Epidermal melanocyte (primary cell): ENCODE data around the gene SLC35E4.
"Not testable (repeated sequence)": the region's sequence is repeated elsewhere in the genome, so short reads cannot be mapped to it uniquely, and the experiment has no call there.

Source experiments
- DNase-seq: peaks from one replicate; pipeline ENCODE4 v3.0.0; 2011; ENCODE audit warnings: low spot score; ENCODE audit not compliant: insufficient read length

Gene SLC35E4

DNA sequence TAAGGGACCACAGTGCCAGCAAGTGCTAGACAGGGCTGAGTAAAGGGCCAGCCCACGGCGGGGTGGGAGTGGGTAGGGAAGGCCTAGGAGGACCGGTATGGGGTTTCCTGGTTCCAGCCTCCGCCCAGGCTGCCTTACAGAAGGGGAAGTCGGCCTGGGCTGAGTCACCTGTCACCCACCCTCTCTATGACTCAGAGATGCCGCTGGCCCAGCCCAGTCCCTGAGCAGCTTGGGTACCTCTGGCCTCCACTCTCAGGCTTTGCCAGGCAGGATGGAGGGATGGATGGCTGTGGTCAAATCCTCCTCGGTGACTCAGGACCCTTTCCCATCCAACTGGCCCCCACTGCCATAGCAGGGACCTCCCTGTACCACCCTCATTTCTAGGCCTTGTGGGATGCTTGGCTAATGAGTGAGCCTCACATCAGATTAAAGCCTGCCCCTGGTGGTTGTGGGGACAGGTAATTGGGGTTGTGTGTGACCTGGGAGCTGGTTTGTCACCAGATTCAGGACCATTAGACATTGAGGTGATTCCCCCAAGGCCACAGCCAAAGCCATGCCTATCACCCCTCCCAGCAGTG lies 13.9 kb downstream of the SLC35E4 start:
- no peak for DNase-seq

DNA sequence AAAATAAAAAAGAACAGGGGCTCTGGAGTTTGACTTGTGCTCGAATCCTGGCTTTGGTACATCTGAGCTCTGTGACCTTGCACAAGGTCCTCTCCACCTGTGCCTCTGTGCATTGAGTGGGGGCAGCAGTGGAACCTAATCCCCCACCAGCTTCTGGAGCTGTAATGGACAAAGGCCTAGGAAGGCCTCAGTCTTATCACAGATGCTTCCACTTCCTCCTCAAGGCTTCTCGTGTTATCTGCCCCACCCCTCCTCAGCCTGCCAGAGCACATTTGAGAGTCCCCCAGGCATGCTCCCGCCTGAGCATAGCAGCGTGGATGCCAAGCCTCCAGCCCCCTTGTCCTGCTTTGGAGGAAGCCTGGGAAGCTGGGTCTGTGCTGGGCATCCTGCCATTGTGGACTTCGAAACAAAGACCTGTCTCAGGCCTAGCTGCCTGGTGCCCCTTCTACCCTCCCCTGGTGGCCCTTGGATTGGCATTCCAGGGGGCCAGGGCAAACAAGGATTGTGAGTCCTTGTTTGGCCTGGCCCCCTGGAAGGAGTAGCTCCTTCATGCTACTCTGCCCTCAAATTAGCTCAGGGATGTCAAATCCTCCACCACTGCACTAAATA lies 15.0 kb downstream of the SLC35E4 start:
- DNase-seq, result no peak

DNA sequence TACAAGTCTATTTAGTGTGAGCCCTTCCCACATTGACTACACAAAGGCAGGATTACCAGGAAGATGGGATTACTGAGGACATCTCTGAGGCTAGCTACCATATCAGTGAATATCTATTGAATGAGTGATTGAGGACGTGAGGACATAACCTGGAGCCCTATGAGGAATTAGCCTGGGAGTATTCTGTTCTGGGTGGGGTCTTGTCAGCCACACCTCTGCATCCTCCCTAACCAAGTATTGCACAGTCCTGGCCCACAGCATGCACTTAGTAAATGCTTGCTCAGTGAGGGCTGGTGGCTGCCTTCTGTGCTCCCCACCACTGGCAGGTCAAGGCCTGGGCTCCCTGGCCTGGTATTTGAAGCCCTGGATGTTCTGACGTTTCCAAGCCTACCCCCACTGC lies 17.3 kb downstream of the SLC35E4 start:
- no peak for DNase-seq

DNA sequence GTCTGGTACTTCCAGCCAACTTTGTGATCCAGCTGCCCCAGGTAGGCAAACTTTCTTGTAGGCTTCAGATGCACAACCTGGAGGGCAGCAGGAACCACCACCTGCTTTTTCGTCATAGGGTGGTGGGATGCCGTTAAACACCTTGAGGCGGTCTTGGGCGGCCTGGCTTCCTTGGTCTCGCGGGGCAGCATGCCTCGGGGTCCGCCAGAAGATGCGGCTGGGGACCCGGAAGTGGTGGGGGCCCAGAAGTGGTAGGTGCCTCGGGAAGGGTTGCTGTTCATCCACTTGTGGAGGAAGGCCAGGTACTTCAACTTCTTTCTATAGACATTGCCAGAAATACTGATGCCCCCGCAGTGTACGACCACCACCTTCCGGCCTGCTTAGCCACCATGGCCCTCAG lies 18.8 kb downstream of the SLC35E4 start:
- no peak for DNase-seq

DNA sequence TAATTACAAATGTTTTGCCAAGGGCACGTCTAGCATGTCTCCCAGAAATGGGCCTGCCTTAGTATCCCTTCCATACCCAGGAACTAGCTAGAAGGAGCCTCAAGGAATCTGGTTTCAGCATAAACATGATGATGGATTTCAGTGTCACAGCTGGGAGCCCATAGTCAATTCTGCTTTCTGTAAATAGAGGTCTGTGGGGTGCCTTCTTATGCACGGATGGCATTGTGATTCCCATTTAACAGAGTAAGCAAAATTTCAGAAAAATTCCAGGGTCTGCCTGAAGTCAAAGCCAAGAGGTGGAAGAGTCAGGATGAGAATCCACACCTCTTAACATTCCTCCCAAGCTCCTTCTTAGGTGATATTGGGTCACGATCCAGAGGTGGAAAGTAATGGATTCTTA lies 20.0 kb downstream of the SLC35E4 start:
- no peak for DNase-seq

DNA sequence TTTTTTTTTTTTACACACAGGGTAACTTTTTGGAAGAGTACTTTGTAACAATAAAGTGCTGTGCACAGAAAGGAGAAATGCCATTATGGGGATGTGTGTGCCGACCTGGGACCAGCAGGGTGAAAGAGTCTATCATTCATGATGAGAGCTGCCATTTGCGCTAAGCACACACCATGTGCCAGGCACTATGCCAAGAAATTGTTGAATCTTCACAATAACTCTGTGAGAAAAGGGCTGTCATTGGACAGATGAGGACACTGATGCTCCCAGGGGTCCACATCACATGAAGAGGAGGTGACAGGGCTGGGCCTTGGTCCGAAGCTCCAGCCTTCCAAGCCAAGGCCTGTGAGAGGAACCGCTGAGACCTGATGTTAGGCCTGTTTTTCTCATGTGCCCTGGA lies 26.5 kb downstream of the SLC35E4 start:
- no peak for DNase-seq

DNA sequence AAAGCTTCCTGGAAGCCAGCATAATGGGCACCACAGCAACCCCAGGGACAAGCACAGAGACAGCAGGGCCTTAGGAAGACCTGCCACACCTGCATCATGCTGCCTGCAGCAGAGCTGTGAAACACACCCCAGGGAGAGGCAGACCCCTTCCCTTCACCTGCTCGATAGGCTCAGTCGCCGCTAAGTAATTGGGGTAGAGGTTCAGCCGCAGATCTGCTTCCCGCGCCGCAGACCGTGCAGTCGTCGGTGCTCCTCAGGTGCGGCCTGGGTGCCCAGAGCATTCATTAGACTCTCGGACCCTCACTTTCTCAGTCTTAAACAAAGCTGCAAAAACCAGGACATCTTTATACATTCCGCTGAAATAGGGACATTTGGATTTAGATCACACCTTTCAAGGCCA lies 29.2 kb downstream of the SLC35E4 start:
- no peak for DNase-seq

DNA sequence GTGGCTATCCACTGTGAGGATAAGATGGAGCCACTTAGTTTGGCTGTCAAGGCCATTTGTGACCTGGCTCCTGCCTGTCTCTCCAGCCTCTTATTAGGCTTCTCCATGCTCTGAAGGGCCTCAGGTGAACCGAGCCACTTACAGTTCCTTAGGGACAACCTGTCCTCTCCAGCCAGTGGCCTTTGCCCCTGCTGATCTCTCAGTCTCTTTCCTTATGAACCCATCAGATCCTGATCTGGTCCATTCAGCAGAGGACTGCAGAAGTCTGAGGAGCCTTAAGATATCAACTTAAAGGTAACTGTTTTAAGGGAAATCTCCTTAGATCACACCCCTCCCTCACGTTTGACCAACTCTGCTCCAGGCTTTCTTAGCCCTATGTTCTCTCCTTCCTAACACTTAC lies 29.7 kb downstream of the SLC35E4 start:
- DNase-seq, result no peak

DNA sequence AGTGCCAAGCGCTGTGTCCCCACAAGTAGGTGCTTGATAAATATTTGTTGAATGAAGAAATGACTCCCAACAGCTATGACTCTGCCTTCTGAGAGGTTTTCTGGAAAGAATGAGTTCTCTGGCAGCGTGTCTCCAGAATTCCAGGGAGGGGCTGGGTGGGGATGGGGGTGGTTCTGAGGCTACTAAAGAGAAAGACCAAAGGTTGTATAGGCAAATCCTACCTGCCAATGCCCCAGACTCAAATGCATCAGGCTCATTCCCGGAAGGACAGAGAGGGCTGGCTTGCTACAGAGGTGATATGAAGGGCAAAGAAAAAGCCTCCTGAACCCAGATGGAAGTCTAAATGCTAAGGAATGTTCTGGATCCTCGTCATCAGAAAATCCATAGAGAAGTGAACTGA lies 30.2 kb downstream of the SLC35E4 start:
- no peak for DNase-seq

DNA sequence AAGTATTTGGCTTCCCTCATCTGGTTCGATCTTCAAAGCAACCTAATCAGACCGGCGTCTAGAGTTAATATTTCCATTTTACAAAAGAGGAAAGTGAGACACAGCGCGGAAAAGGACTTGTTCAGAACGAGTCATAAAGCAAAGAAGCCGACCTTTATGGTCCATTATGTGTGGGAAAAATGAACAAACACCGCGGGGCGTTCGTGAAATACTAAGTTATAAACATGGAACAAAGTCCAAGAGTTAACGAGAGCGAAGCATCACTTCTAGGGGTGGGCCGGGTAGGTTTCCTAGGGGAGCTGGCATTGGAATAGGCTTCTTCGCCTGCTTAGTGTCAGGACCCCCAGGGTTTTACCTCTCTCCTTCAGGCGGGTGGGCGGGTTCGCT lies 31.5 kb downstream of the SLC35E4 start:
- no peak for DNase-seq

DNA sequence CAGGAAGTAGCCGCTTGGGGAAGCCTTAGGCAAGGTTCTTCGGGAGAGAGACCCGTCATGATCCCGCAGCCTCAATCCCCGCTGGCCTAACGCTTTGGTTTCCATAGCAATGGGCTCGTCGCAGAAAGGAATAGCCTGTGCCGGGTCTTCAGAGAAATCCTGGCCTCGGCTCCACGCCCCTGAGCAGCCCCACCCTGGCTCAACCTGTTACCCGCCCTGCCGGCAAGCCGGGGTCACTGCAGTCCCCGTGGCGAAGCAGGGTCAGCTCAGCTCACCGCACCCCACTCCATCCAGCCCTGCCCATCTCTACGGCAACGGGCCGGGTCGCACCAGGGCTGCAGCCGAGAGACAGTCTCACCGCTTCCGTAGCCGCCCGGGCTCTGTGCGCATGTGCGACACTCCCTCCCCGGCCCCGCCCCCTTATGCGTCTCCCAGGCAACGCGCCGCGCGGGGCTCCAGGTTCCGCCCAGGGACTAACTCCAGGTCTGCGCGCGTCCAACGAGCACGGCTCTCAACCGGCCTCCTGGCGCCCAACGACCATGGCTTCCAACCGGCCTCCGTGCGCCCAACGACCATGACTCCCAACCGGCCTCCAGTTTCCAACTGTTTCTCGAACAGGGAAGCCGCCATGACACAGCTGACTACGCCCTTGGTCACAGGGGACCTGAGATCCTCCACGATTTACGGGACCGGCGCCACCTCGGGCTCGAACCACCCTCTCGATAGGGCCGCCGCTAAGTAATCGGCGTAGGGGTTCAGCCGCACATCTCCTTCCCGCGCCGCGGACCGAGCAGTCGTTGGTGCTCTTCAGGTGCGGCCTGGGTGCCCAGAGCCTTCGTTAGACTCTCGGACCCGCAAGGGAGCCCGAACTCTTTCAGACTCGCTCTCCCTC lies 32.2 kb downstream of the SLC35E4 start, which contains the start of gene DUSP18:
DUSP18 (minus strand) TSS at position 382 of the 892 bp plus-strand sequence. CDS start 3,872 bp downstream, outside the sequence.
- peak; percentile 96 for DNase-seq

DNA sequence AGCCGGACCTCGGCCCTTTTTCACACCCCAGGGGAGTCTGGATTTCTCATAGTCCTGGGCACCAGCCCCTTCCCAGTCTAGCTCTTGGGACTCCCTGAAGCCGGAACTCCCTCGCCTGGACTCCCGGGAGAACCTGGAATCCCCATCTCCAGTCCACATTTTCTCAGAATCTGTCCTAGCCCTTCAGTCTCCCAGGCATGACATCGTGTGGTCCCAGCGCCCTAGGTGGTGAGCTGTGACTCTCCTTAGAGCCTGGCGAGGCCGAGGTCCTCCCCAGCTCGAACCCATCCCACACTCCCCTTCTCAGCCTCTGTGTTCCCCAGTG lies 32.8 kb downstream of the SLC35E4 start:
- no peak for DNase-seq

DNA sequence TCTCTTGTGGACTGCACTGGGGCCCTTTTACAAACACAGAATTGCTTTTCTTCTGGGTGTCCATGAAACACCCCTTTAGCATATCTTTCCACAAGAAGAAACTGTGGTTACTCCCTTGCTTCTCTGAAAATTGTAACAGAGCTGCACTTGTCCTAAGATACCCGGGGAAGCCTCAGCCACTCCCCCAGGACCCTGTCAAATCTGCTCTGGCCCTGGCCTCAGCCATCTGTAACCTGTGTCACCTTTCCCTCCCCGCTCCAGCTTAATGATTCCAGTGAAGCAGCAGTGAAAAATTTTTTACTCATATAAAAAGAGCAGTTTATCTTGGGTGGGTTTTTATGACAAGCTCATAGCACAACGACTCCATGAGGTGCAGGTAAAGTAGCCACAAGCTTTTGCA lies 35.5 kb downstream of the SLC35E4 start:
- no peak for DNase-seq

DNA sequence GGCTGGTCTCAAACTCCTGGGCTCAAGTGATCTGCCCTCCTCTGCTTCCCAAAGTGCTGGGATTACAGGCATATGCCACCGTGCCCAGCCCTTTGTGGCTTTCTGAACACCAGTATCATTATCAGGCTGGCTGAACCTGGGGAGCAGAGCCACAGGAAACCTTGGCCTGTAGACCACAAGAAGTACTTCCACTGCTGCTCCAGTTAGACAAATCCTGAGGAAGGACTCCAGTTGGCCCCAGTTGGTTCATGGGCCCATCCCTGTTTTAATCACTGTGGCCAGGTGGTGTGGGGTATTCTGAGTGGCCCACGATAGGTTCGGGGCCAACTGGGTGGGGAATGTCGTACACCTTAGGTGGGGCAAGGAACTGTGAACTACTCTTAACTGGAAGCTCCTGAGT lies 37.6 kb downstream of the SLC35E4 start:
- DNase-seq, result no peak

DNA sequence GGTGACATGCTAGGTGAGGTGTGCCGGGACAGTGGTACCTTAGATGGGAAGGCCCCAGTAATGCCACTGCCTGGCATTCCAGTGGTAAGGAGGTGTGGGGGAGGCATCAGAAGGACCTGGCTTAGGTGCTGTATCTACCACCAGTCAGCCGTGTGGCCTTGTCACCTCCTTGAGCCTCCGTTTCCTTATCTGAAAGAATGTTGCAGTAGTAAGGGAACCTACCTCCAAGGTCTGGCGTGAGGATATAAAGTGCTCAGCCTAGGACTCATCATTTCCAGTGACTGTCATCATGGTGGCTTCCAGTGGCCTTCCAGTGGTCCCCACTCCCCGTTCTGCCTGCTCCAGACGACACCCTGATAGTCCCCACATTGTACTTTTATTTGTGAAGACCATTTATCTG lies 38.9 kb downstream of the SLC35E4 start:
- no peak for DNase-seq

DNA sequence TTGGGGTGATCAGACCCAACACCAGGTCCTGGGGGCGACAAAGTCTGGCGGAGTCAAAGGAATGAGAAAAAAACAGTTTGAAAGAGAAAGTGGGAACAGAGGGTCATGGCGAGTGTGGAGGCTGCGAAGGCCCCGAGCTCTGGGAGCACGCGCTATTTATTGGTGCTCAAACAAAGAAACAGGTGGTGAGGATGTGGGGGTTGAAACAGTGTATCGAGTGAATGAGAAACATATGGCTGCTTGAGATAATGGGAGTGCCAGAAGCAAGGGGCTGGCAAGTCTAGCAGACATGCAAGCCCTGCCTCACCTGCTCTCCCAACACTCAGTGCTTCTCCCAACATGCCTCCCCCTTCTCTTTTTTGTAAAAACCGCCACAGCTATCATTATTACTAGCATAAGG lies 39.9 kb downstream of the SLC35E4 start:
- no peak for DNase-seq

DNA sequence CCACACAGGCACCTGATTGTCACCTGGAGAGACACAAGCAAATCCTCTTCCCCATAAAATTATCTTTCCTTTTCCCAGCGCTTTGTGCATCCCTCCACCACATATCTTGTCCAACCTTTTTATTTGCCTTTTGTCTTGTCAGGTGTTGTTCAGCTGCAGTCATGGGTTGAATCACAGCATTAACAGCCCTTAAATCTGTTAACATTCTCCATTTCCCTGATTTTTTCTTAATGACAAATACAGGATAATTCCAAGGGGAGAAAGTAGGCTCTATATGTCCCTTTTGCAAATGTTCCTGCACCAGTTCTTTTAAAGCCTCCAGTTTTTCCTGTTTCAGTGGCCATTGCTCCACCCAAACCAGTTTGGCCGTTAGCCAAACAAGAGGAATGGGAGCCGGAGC lies 41.0 kb downstream of the SLC35E4 start:
- DNase-seq, result not testable (repeated sequence)

DNA sequence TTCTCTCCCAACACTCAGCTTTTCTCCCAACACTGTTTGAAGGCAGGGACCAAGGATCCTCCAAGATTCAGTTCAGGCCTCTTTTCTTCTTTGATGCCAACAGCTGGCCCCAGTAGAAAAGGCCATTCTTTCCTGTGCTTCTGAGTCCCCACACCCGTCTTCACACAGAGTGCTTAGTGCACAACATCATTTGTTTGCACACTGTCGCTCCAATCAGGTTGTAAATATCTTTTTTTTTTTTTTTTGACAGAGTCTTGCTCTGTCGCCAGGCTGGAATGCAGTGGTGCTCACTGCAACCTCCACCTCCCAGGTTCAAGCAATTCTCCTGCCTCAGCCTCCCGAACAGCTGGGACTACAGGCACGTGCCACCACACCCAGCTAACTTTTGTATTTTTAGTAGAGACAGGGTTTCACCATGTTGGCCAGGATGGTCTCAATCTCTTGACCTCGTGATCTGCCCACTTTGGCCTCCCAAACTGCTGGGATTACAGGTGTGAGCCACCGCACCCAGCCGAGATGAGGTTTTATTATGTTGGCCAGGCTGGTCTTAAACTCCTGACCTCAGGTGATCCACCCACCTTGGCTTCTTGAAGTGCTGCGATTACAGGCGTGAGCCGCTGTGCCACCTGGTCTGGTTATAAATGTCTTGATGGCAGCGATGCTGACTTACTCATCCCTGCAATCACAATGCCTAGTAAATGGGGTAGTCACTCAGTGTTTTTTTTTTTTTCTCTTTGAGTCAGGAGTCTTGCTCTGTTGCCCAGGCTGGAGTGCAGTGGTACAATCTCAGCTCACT lies 44.5 kb downstream of the SLC35E4 start:
- DNase-seq, result not testable (repeated sequence)

DNA sequence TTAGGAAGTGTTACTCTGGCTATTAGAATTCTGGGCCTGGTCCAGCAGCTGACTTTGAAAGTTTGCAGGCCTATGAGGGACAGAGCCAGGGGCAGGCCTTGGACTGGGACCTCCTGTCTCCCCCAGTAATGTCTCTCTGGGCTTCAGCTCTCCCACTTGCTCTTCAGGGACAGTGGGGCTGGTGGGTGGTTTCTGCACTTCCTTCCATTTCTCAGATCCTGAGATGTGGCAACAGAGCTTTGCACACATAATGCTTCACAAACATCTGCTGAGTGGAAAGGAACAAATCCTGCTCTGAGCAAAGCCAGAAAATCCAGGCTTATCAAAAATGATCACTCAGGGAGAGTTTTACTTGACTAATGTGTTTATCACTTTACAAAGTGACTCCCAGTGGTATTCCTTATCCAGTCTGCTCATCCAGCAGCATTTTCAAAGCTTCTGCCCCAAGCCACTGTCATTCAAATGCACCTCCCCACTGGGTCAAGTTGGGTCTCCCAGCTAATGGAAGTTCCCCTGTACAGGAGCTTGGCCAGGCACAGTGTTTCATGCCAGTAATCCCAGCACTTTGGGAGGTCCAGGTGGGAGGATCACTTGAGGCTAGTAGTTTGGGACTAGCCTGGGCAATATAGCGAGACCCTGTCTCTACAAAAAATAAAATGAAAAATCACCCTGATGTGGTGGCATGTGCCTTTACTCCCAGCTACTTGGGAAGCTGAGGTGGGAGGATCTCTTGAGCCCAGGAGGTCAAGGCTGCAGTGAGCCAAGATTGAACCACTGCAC lies 45.6 kb downstream of the SLC35E4 start:
- DNase-seq, result no peak

DNA sequence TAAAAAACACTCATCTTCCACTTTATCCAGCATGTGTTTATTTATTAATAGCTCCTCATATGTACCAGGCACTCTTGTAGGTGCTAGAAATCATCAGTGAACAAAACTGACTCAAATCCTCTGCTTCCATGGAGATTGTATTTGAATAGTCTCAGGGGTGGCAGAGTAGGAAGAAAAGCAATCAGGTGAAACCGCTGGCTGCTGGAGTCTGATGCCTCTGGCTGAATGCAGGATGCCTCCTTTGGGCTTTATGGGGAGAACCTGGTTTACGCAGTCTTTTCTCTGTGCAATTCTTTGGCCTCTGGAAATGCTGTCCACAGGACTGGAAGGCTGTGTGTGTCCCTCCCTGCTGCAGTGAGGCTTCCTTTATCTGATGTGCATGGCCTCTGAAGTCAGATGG lies 46.2 kb downstream of the SLC35E4 start:
- no peak for DNase-seq

DNA sequence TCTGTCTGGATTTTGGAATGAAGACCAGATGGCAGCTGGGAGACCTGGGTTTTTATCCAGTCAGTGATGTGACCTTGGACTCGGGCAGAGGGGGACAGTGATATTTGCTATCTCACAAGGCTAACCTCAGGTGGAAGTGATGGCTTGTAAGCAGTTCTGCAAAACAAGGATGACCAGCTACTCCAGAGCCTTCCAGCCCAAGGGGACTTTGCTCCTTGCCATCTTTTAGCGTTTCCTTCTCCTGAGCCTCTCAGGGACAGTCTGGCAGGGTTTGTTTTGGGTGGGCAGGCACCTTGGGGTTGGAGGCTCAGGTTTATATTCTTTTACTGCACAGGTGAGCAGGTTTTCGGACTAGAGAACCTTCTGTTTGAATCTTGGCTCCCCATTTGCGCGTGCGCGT lies 49.6 kb downstream of the SLC35E4 start:
- DNase-seq, result no peak
